Naive thymus-derived CD8-positive, alpha-beta T cell (primary cell): ENCODE results near the gene HYDIN. TPM values are rescaled to one million over a fixed set of nuclear protein-coding genes. Genes with fewer than 3 reads are reported as not detected.

ENCODE experiments used
- ATAC-seq, 2 donors: fragments of 150-1000 bp; cut with Tn5 transposase in 1 of 2; sonication (Bioruptor Pico), chemical (Tn5 transposase) in 1 of 2; 1 replicate in 1 of 2; 2 replicates in 1 of 2; pipeline ENCODE4 v1.10.0; 2021; ENCODE audit warnings: mild to moderate bottlenecking in 2 of 2, moderate library complexity in 2 of 2
- POLR2A ChIA-PET: fragments of 350-600 bp; sonication (Branson Sonifier 250); formaldehyde crosslinking; loops from one replicate; lab custom pipeline; 2021; ENCODE audit warnings: antibody characterized with exemption; lab: Charles Lee
- DNase-seq, 10 donors: peaks; one replicate each; pipeline versions ENCODE4 v3.0.0 to v3.0.0-alpha.2; 2020 to 2022
- H3K27ac Mint-ChIP-seq, 10 donors: one replicate each; pipeline ENCODE4 v1.8.0; 2020 to 2022; ENCODE audit warnings: mild to moderate bottlenecking in 10 of 10, mixed read lengths in 10 of 10, moderate library complexity in 4 of 10, inconsistent platforms in 1 of 10
- H3K27me3 Mint-ChIP-seq, 5 donors: one replicate each; pipeline ENCODE4 v1.8.0; 2021 to 2022; ENCODE audit warnings: mixed read lengths in 5 of 5
- H3K36me3 Mint-ChIP-seq, 3 donors: one replicate each; pipeline ENCODE4 v1.8.0; 2020 to 2022; ENCODE audit warnings: mixed read lengths in 3 of 3, mild to moderate bottlenecking in 2 of 3, inconsistent platforms in 1 of 3
- H3K4me1 Mint-ChIP-seq, 4 donors: one replicate each; pipeline ENCODE4 v1.8.0; 2021 to 2022; ENCODE audit warnings: mixed read lengths in 4 of 4
- H3K4me3 Mint-ChIP-seq, 10 donors: one replicate each; pipeline ENCODE4 v1.8.0; 2020 to 2022; ENCODE audit warnings: mild to moderate bottlenecking in 10 of 10, mixed read lengths in 10 of 10, moderate library complexity in 6 of 10, inconsistent platforms in 1 of 10
- H3K9me3 Mint-ChIP-seq, 9 donors: one replicate each; pipeline ENCODE4 v1.8.0; 2020 to 2022; ENCODE audit warnings: mixed read lengths in 9 of 9, mild to moderate bottlenecking in 3 of 9, inconsistent platforms in 1 of 9, moderate library complexity in 1 of 9
- polyA plus RNA-seq, 3 donors: library from polyadenylated mRNA; unstranded; fragments of 300-500 nt; fragmentation: Illumina TruSeq; gene quantifications; one replicate each; pipeline ENCODE4 v1.2.3, GENCODE V29; 2021
- total RNA-seq, 8 experiments: library from RNA in 2 of 8; stranded (reverse) in 2 of 8; gene quantifications; one replicate each; pipeline ENCODE4 v1.2.3 and lab custom pipeline; 2021 to 2026

HYDIN gene
- total and polyA plus RNA-seq, 5 experiments from 2014 or later, result not detected

- DNase-seq (no peak), ATAC-seq (no peak)
- POLR2A ChIA-PET, result interaction anchor here (0.7 kb wide), 2 partner anchors 66 to 118 kb away, joined by 4 to 6 read pairs; no protein-coding TSS in a partner anchor
- H3K4me1 Mint-ChIP-seq, result peaks cover 20 to 77% (median 44%) of the 10 kb centered on the region in 4 donors
- no peaks in the 10 kb centered on the region for H3K27me3 Mint-ChIP-seq
- no peaks in the 10 kb centered on the region for H3K9me3 Mint-ChIP-seq
- peaks cover 0 to 11% (median 0%) of the 10 kb centered on the region in 3 donors for H3K36me3 Mint-ChIP-seq
- no peak overlapping the region for H3K27ac Mint-ChIP-seq
- H3K4me3 Mint-ChIP-seq, result no peak overlapping the region
These were observed 435.1 kb downstream of the HYDIN start for GRCh38 chr16:70795296-70795912.

DNA sequence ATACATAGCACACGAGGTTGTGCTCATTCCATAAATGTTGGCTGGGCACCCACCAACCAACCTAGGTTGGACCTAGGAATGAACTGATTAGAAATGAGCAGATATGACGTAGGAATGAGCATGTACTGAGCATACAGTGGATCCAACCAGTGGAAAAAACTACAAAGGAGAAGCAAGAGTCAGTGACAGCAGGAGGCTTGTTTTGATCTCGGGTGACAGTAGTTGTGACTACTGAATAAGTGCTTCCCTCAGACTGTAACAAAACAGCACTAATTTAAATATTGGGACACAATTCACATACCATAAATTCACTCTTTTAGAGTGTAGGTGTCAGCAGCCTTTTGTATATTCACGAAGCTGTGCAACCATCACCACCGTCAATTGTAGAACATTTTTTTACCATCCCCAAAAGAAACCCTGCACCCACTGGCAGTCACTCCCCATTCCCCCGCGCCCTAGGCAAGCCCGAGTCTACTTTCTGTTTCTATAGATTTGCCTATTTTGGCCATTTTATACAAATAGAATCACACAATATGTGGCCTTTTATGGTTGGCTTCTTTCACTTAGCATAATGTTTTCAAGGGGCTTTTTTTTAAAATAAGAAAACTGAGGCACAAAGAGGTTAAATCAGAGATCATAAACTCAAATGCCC, 436.5 kb downstream of the HYDIN start:
- POLR2A ChIA-PET, result no interaction called here
- peak overlapping the region in 2 of 10 donors; percentile 51 to 53 for H3K27ac Mint-ChIP-seq
- ATAC-seq, result no peak

GRCh38 chr16:70790815-70791214, 439.7 kb downstream of the HYDIN start:
- POLR2A ChIA-PET, result no interaction called here
- peak overlapping the region in 2 of 10 donors; percentile 62 to 82 for H3K27ac Mint-ChIP-seq

More for the DNA sequence above, 436.5 kb downstream of the HYDIN start:
- no peak for DNase-seq
- peaks cover 16 to 71% (median 32%) of the 10 kb centered on the region in 4 donors for H3K4me1 Mint-ChIP-seq
- no peaks in the 10 kb centered on the region for H3K27me3 Mint-ChIP-seq
- H3K4me3 Mint-ChIP-seq, result no peak overlapping the region
- H3K36me3 Mint-ChIP-seq, result peaks cover 0 to 13% (median 0%) of the 10 kb centered on the region in 3 donors
- no peaks in the 10 kb centered on the region for H3K9me3 Mint-ChIP-seq

GRCh38 chr16:70789595-70790447, 440.7 kb downstream of the HYDIN start:
- no peaks in the 10 kb centered on the region for H3K9me3 Mint-ChIP-seq
- peaks cover 0 to 30% (median 0%) of the 10 kb centered on the region in 3 donors for H3K36me3 Mint-ChIP-seq
- H3K27ac Mint-ChIP-seq, result peak overlapping the region in 2 of 10 donors; percentile 68 to 73
- no peak for ATAC-seq
- DNase-seq, result no peak
- peaks cover 17 to 38% (median 20%) of the 10 kb centered on the region in 4 donors for H3K4me1 Mint-ChIP-seq
- POLR2A ChIA-PET, result interaction anchor here (0.6 kb wide), 1 partner anchor 444 kb away, joined by 3 read pairs; no protein-coding TSS in a partner anchor
- H3K27me3 Mint-ChIP-seq, result no peaks in the 10 kb centered on the region
- no peak overlapping the region for H3K4me3 Mint-ChIP-seq

More at GRCh38 chr16:70790815-70791214, 439.7 kb downstream of the HYDIN start:
- ATAC-seq (no peak), DNase-seq (no peak)
- no peak overlapping the region for H3K4me3 Mint-ChIP-seq
- H3K9me3 Mint-ChIP-seq, result no peaks in the 10 kb centered on the region
- H3K27me3 Mint-ChIP-seq, result no peaks in the 10 kb centered on the region
- H3K36me3 Mint-ChIP-seq, result peaks cover 0 to 20% (median 0%) of the 10 kb centered on the region in 3 donors
- H3K4me1 Mint-ChIP-seq, result peaks cover 17 to 45% (median 20%) of the 10 kb centered on the region in 4 donors

GRCh38 chr16:70788668-70789594, 441.6 kb downstream of the HYDIN start:
- Mint-ChIP-seq H3K4me3 (no peak overlapping the region), H3K27me3 (no peaks in the 10 kb centered on the region), H3K4me1 (peaks cover 14 to 35% (median 16%) of the 10 kb centered on the region in 4 donors), H3K27ac (peak overlapping the region in 2 of 10 donors; percentile 15 to 73), H3K9me3 (no peaks in the 10 kb centered on the region), H3K36me3 (peaks cover 0 to 39% (median 0%) of the 10 kb centered on the region in 3 donors)
- DNase-seq (no peak), ATAC-seq (no peak)
- POLR2A ChIA-PET, result interaction anchor here (0.6 kb wide), 2 partner anchors 351 to 443 kb away, joined by 3 to 6 read pairs; no protein-coding TSS in a partner anchor

DNA sequence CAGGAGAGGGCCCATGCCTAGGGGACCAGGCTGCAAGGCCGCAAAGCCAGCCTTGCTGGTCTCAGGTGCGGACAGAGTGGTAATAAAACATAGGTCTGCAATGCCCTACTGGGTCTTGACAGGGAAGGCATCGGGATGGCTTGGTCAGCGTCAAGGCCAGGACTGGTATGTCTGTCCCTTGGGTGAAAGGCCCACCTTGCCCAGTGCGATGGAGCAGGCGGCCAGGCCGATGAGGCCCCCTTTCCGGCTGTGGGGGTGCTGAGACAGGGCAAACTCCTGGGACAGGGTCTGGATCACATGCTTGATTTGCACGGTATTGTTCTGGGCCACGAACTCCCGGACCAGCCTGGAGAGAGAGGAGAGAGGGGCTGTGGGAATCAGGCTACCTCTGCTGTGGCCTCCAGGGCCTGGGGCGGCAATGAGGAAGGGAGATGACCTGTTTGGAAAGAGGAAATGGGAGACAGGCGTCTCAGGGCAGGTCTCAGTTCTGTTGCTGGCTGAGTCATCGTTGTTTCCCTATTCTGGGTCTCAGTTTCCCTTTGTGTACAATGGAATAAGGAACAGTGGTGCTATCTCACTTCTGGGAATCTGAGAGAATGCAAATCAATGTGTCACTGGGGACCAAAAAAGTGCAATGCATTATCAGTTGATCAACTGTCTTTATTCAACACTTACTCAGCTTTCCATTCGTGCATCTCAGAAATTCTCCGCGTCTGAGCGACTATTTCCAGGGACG, 444.3 kb downstream of the HYDIN start:
- DNase-seq, result peak in 1 of 10 donors; percentile 56
- Mint-ChIP-seq H3K4me3 (no peak overlapping the region), H3K36me3 (peaks cover 0 to 66% (median 19%) of the 10 kb centered on the region in 3 donors), H3K9me3 (no peaks in the 10 kb centered on the region), H3K27ac (peak overlapping the region in 1 of 10 donors; percentile 70), H3K27me3 (no peaks in the 10 kb centered on the region), H3K4me1 (peaks cover 2 to 16% (median 9%) of the 10 kb centered on the region in 4 donors)
- no peak for ATAC-seq
- POLR2A ChIA-PET, result no interaction called here

GRCh38 chr16:70784692-70785555, 445.6 kb downstream of the HYDIN start:
- DNase-seq, result no peak
- POLR2A ChIA-PET, result no interaction called here
- Mint-ChIP-seq H3K36me3 (peaks cover 0 to 75% (median 25%) of the 10 kb centered on the region in 3 donors), H3K27me3 (no peaks in the 10 kb centered on the region), H3K9me3 (no peaks in the 10 kb centered on the region), H3K4me3 (no peak overlapping the region), H3K27ac (peak overlapping the region in 2 of 10 donors; percentile 31 to 54), H3K4me1 (peaks cover 0 to 6% (median 3%) of the 10 kb centered on the region in 4 donors)
- ATAC-seq, result no peak

DNA sequence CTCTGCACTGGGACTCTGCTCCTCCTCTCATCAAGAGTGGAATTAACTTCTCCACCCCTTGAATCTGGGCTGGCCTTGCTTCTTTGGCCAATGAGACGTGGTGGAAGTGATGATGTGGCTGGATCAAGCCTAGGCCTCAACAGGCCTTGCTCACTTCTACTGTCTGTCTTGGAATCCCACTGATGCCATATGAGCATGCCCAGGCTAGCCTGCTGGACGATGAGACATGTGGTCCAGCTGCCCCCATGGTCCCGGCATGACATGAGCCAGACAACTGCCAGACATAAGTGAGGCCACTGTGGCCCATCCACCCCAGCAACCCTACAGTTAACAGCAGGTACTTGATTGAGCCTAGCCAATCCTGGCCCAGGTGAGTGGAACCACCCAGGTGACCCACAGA, 448.3 kb downstream of the HYDIN start:
- H3K4me1 Mint-ChIP-seq, result peaks cover 0 to 3% (median under 1%) of the 10 kb centered on the region in 4 donors
- no peaks in the 10 kb centered on the region for H3K27me3 Mint-ChIP-seq
- ATAC-seq (no peak), DNase-seq (no peak)
- POLR2A ChIA-PET, result no interaction called here
- H3K4me3 Mint-ChIP-seq, result no peak overlapping the region
- peaks cover 0 to 94% (median 37%) of the 10 kb centered on the region in 3 donors for H3K36me3 Mint-ChIP-seq
- H3K9me3 Mint-ChIP-seq, result no peaks in the 10 kb centered on the region
- H3K27ac Mint-ChIP-seq, result peak overlapping the region in 1 of 10 donors; percentile 12

DNA sequence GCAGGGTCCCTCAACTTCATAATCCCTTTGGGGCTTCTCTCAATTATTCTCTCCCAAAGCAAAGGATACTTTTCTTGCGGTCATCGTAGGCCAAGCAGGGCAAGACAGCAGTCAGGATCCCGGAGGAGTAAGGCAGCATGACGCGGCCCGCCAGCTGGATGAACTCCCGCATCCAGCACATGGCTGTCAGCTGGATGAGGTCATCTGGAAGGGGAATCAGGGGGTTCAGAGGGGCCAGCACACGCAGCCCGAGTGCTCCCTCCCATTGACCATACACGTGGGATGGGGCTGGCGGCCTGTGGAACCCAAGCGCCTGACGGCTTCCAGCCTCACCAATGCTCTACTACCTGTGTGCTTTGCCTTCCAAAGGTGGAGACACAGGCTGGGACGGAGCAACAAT, 448.7 kb downstream of the HYDIN start:
- H3K4me3 Mint-ChIP-seq, result no peak overlapping the region
- DNase-seq, result no peak
- peaks cover 0 to 94% (median 38%) of the 10 kb centered on the region in 3 donors for H3K36me3 Mint-ChIP-seq
- no peaks in the 10 kb centered on the region for H3K27me3 Mint-ChIP-seq
- ATAC-seq, result no peak
- peak overlapping the region in 1 of 10 donors; percentile 53 for H3K27ac Mint-ChIP-seq
- POLR2A ChIA-PET, result no interaction called here
- no peaks in the 10 kb centered on the region for H3K9me3 Mint-ChIP-seq
- H3K4me1 Mint-ChIP-seq, result peaks cover 0 to under 1% (median 0%) of the 10 kb centered on the region in 4 donors

GRCh38 chr16:70780546-70780945, 450.0 kb downstream of the HYDIN start:
- DNase-seq, result no peak
- Mint-ChIP-seq H3K4me3 (no peak overlapping the region), H3K9me3 (no peaks in the 10 kb centered on the region), H3K27ac (peak overlapping the region in 1 of 10 donors; percentile 72), H3K36me3 (peaks cover 0 to 85% (median 38%) of the 10 kb centered on the region in 3 donors), H3K27me3 (no peaks in the 10 kb centered on the region), H3K4me1 (no peaks in the 10 kb centered on the region)
- ATAC-seq, result no peak
- POLR2A ChIA-PET, result no interaction called here
